ENCODE measurements around the gene DYNLT3. TPM values are rescaled to one million over a fixed set of nuclear protein-coding genes. Genes with fewer than 3 reads are reported as not detected.

Gene DYNLT3
- polyA plus RNA-seq, 1 donor = 9.7 TPM

DNA sequence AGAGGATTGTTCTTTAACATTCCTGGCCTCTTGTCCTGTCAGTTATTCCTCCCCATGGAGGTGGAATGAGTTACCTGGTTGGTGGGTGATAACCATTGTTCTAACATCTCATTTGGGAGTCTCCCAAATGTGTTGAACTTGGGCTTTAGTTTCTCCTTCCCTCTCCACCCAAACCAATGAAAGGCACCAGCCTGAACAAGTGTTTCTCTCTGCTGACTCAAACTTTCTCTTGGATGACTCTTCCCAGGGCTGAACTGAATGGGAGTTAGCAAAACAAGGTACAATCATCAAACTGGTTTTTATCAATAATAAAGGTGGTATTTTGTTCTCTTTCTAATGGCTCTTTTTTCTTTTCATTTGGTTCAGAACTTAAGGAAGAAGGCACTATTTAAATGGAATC, 2.7 kb downstream of the DYNLT3 start:
- DNase-seq (ENCODE audit: low read depth) = no peak

GRCh38 chrX:37840931-37841330, 6.4 kb downstream of the DYNLT3 start:
- no peak for DNase-seq (ENCODE audit: low read depth)

- no peak for DNase-seq (ENCODE audit: low read depth)
Measured at GRCh38 chrX:37834937-37835336, 12.4 kb downstream of the DYNLT3 start.

- DNase-seq (ENCODE audit: low read depth) = no peak
Measured at GRCh38 chrX:37830371-37830770, 17.0 kb downstream of the DYNLT3 start.

DNA sequence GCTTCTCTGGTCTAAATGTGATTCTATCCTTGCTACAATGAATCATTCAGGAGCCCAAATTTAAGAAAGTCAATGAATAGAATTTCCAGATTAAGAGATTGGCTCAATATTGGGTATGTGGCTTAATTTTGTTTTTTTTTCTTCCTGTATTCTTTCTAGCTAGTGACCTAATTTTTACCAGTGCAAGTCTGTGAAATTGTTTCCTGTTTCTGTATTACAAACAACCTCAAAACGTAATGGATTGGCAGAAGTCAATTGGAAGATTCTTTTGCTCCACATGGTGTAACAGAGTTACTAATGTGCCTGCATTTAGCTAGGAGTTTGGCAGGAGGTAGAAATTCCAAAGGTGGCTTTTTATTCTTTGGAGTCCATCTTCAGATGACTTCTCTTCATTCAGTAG, 17.6 kb downstream of the DYNLT3 start:
- DNase-seq (ENCODE audit: low read depth) = no peak

GRCh38 chrX:37825215-37825842, 22.0 kb downstream of the DYNLT3 start:
- DNase-seq (ENCODE audit: low read depth) = no peak

DNA sequence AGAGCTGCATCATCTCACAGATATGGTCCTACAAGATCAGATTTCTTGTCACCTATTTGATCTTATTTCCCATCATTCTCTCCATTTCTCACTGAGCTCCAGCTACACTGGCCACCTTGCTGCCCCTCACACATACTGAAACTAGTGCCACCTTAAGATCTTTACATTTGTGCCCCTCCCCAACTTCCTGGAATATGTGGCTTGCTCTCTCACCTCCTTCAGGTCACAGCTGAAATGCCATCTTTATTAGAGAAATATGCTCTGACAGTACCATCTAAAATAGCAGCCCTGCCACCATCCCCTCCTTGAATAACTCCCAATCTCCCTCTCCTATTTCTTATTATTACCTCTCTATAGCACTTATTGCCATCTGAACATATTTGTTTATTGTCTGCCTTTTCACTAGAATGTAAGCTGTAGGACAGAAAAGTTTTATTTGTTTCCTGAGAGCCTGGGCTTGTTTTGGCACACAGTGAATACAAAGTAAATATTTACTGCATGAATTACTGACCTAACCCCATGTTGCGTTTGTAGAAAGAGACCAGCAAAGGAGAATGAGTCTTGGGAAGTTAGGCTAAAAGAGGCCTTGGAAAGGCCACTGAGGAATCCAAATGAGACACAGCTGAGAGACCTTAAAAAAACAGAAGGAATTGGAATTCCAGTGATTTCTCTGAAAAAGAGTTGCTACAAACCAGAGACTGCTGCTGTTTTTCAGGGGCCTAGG, 22.7 kb downstream of the DYNLT3 start:
- no peak for DNase-seq (ENCODE audit: low read depth)

GRCh38 chrX:37820646-37821045, 26.7 kb downstream of the DYNLT3 start:
- DNase-seq (ENCODE audit: low read depth) = no peak

DNA sequence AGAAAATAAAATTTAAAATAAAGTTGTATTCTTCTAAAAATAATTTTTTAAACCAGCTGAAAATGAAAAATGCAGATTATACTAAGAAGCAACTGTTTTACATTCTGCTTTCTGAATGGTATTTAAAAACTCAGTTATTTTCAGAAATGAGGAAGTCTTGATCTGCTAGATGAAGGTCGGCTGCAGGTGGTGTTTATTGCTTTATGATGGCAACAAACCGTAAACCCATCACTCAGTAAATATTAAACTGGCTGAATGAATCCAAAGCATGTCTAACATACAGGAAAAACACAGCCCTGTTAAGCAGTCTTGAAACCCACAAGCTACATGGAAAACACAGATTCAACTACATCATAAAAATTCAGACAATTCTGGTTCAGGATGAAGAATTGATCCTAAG, 29.3 kb downstream of the DYNLT3 start:
- no peak for DNase-seq (ENCODE audit: low read depth)

- DNase-seq (ENCODE audit: low read depth) = no peak
Measured at GRCh38 chrX:37817579-37817978, 29.8 kb downstream of the DYNLT3 start.

DNA sequence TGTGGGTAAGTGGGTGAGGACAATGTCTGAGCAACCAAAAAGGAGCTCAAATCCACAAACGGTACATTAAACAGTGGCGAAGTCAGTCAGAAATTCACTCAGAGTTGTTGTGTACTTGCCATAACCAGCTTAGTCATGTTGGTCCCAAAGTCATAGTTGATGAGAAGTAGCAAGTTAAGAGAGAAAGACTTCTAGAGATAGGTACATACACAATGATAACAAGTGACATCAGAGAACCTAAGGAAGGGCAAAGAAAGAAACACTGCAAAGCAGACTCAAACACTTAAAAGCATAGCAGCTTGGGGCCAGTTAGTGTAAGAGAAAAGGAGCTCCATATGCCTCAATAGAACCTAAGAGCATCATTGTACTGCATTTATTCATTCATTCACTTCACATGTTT, 30.2 kb downstream of the DYNLT3 start:
- no peak for DNase-seq (ENCODE audit: low read depth)

- no peak for DNase-seq (ENCODE audit: low read depth)
Measured at GRCh38 chrX:37816766-37817165, 30.6 kb downstream of the DYNLT3 start.

DNA sequence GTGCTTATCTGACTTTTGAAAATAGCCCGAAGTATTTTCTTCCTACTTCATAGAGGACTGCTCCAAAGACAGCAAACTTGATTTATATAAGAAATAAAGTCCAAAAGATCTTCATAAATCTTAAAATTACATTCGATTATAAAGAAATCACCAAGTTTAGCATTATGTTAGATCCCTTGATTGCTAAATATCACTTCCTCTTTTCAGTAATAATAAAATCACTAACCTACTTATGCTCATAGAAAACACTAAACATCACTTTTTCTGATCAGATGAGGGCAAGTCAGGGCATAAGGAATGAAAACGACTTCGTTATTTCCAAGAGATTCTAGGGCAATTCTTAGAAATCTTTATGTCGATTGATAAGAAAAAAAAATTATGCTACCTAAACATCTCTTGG, 32.0 kb downstream of the DYNLT3 start:
- no peak for DNase-seq (ENCODE audit: low read depth)

DNA sequence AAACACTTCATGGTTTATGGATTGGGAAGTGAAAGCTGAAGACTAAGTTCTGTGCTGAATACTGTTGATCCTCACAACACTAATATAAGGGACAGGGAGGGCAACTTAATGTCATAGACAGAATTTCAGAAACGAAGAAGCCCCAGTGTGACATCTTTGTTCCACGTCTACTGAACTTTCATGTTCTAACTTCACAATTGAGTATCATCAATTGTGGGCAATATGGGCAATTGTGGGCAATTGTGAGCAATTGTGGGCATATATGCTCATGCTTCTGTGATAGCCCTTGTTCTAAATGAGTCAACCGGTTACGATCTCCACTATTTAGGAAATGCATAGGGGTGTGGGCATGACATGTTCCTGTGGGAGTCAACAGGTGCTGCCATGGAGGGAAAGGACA, 33.8 kb downstream of the DYNLT3 start:
- DNase-seq (ENCODE audit: low read depth) = no peak

DNA sequence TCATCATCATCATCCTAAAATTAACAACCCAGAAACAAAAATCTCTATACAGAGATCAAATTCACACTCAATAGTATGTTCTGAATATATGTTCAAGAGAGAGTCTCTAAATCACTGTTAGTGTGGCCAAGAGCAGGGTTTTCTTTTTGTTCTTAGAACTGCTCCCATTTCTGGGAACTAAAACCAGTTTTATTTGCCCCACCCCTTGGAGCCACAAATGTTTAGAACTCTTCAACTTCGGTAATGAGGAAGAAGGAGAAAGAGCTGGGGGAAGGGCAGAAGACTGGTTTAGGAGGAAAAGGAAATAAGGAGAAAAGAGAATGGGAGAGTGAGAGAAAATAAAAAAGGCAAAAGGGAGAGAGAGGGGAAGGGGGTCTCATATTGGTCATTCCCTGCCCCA, 35.3 kb downstream of the DYNLT3 start:
- DNase-seq (ENCODE audit: low read depth) = no peak

- DNase-seq (ENCODE audit: low read depth) = no peak
Measured at GRCh38 chrX:37809970-37810369, 37.4 kb downstream of the DYNLT3 start.

- no peak for DNase-seq (ENCODE audit: low read depth)
Measured at GRCh38 chrX:37803057-37803456, 44.3 kb downstream of the DYNLT3 start.

GRCh38 chrX:37802028-37802427, 45.3 kb downstream of the DYNLT3 start:
- DNase-seq (ENCODE audit: low read depth) = no peak

DNA sequence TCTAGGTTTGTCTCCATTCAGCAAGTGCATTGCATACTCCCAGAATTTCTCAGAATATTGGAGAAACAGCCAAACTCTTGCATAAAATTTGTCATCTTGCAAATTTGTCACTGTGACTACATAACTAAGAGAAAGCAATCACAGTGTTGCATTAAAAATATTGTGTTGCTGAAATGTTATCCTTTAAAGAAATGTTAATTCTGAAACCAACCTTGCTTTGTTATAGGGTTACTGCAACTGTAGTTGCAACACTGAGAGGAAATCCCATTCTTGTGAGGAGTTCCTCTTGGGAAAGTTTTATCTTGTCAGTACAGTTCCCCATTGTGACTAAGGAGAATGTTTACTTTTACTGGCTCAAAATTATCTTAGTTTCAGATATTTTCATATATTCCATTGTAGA, 46.7 kb downstream of the DYNLT3 start:
- DNase-seq (ENCODE audit: low read depth) = no peak

DNA sequence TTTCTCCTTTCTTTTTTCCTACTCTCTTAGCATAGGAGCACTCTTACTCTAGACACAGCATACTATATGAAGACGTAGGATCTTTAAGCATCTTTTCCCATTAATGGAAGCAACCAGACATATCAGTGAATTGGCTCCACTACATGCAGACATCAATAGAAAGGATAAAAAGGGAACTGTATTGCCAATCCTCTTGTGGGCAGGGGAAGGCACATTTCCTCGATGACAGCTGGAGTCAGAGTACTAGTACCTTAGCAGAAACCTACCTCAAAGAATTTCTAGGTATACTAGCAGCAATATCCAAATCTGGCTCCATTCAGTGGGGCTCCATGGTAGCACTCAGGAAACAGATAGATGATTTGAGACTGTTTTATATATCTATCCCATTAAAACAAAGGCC, 47.4 kb downstream of the DYNLT3 start:
- no peak for DNase-seq (ENCODE audit: low read depth)

- DNase-seq (ENCODE audit: low read depth) = no peak
Measured at GRCh38 chrX:37796805-37797204, 50.6 kb downstream of the DYNLT3 start.

DNA sequence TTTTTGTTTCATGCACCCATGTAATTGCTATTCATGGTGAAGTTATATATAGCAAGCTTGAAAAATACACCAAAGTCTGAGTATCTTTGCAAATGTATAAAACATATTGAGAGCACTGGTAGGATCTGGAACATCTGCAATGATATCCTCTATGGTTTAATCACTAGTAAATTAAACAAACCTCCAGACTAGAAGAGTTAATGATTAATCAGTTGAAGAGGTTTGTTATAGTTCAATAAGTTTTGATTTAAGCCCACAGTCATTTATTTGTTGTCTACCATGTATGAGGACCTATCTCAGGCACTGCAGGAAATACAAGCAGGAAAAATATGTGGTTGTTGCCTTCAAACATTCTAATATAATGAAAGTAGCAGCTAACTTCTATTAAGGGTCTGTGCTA, 51.1 kb downstream of the DYNLT3 start:
- DNase-seq (ENCODE audit: low read depth) = no peak
